Uterus (tissue), 4 donors: ENCODE measurements around the gene JARID2. TPM values are rescaled to one million over a fixed set of nuclear protein-coding genes. Genes with fewer than 3 reads are reported as not detected.

ENCODE experiments used
- DNase-seq, 2 donors: peaks; one replicate each; pipeline ENCODE4 v3.0.0-alpha.2; 2019 to 2020
- H3K27ac ChIP-seq, 2 donors: fragments of 200-600 bp; sonication (generic); 1 replicate in 1 of 2; 2 replicates in 1 of 2; pipeline ENCODE4 v1.5.1; 2016 to 2018
- H3K27me3 ChIP-seq, 2 donors: fragments of 200-600 bp; sonication (generic); one replicate each; pipeline ENCODE4 v1.5.1; 2018 to 2019; ENCODE audit warnings: control low read depth in 1 of 2
- H3K36me3 ChIP-seq, 2 donors: fragments of 200-600 bp; sonication (generic); one replicate each; pipeline ENCODE4 v1.5.1; 2019; ENCODE audit warnings: control low read depth in 1 of 2
- H3K4me1 ChIP-seq, 2 donors: fragments of 200-600 bp; sonication (generic); one replicate each; pipeline ENCODE4 v1.5.1; 2018 to 2019; ENCODE audit warnings: control low read depth in 1 of 2
- H3K4me3 ChIP-seq, 2 donors: fragments of 200-600 bp; sonication (generic); 1 replicate in 1 of 2; 2 replicates in 1 of 2; pipeline ENCODE4 v1.5.1; 2018 to 2019; ENCODE audit warnings: mild to moderate bottlenecking in 1 of 2
- H3K9me3 ChIP-seq, 2 donors: fragments of 200-600 bp; sonication (generic); one replicate each; pipeline ENCODE4 v1.5.1; 2019; ENCODE audit warnings: control low read depth in 1 of 2
- POLR2A ChIP-seq, 2 donors: fragments of 450-650 bp; IDR thresholded peaks; one replicate each; pipeline ENCODE4 v1.6.1; 2016; ENCODE audit warnings: antibody characterized with exemption in 2 of 2, mild to moderate bottlenecking in 1 of 2, moderate library complexity in 1 of 2
- intact Hi-C: fragments of 100-400 bp; cut with DNase I; formaldehyde crosslinking; loops from one replicate; pipeline ENCODE4 v1.15.1; 2023; ENCODE audit warnings: low total_unique reads
- total RNA-seq, 4 donors: library from RNA; depleted of rRNA in 3 of 4; stranded (reverse); fragments of >200 nt in 3 of 4; gene quantifications; one replicate each; pipeline versions ENCODE4 v1.1.0 to v1.2.4, GENCODE V29; 2014 to 2023
- TF ChIP-seq, protein P1 (sequence below), 4 experiments: fragments of 200-600 bp in 2 of 4; fragments of 450-650 bp in 2 of 4; sonication (generic) in 2 of 4; IDR thresholded peaks; one replicate each; pipeline ENCODE4 v1.5.1; 2016 to 2019; ENCODE audit warnings: antibody characterized with exemption in 4 of 4, mild to moderate bottlenecking in 2 of 4, moderate library complexity in 1 of 4
- donor health status: DM: yes; HTN: yes; CAD: no.

JARID2 gene
- total RNA-seq, 4 donors from 2014 or later, result 2.6 to 15.8 (median 8.0) TPM

- no peak for DNase-seq
- no peak overlapping the region for H3K4me3 ChIP-seq
- H3K27ac ChIP-seq, result no peak overlapping the region
- H3K4me1 ChIP-seq, result no peaks in the 10 kb centered on the region
- no peaks in the 10 kb centered on the region for H3K9me3 ChIP-seq
- TF ChIP-seq POLR2A (IDR thresholded peaks at IDR 0.05), result no peak
- H3K27me3 ChIP-seq, result no peaks in the 10 kb centered on the region
- H3K36me3 ChIP-seq, result no peaks in the 10 kb centered on the region
- intact Hi-C loops, result no loop called here
These were observed 163.6 kb downstream of the JARID2 start for GRCh38 chr6:15409301-15410125.

- no peak overlapping the region for H3K27ac ChIP-seq
- H3K36me3 ChIP-seq, result no peaks in the 10 kb centered on the region
- TF ChIP-seq, protein P1, sequence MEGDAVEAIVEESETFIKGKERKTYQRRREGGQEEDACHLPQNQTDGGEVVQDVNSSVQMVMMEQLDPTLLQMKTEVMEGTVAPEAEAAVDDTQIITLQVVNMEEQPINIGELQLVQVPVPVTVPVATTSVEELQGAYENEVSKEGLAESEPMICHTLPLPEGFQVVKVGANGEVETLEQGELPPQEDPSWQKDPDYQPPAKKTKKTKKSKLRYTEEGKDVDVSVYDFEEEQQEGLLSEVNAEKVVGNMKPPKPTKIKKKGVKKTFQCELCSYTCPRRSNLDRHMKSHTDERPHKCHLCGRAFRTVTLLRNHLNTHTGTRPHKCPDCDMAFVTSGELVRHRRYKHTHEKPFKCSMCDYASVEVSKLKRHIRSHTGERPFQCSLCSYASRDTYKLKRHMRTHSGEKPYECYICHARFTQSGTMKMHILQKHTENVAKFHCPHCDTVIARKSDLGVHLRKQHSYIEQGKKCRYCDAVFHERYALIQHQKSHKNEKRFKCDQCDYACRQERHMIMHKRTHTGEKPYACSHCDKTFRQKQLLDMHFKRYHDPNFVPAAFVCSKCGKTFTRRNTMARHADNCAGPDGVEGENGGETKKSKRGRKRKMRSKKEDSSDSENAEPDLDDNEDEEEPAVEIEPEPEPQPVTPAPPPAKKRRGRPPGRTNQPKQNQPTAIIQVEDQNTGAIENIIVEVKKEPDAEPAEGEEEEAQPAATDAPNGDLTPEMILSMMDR (IDR thresholded peaks at IDR 0.05), result no peak
- no peak for TF ChIP-seq POLR2A (IDR thresholded peaks at IDR 0.05)
- no peak overlapping the region for H3K4me3 ChIP-seq
- DNase-seq, result no peak
- intact Hi-C loops, result no loop called here
- H3K9me3 ChIP-seq, result no peaks in the 10 kb centered on the region
- H3K27me3 ChIP-seq, result no peaks in the 10 kb centered on the region
- H3K4me1 ChIP-seq, result no peaks in the 10 kb centered on the region
These were observed 164.2 kb downstream of the JARID2 start for GRCh38 chr6:15410126-15410391.

DNA sequence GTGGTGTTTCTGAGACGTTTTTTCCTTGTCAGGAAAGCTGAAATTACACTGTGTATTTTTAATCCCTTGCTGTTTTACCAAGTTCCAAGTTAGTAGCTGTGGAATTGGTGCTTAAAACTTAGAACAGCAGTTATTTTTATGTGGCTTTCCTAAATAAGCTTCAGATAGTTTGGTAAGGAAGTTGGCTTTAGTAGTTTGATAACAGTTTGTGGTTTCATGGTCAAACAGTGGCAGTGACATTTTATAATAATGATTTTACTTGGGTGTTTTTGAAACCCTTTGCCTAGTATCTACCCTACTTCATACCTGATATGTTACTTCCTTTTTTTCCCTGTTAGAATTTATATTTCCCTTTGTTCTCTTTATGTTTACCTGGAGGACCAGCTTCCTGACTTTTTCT lies 164.9 kb downstream of the JARID2 start:
- intact Hi-C loops, result no loop called here
- no peak for DNase-seq
- TF ChIP-seq, protein P1 (IDR thresholded peaks at IDR 0.05), result no peak
- TF ChIP-seq POLR2A (IDR thresholded peaks at IDR 0.05), result no peak
- H3K36me3 ChIP-seq, result no peaks in the 10 kb centered on the region
- H3K9me3 ChIP-seq, result no peaks in the 10 kb centered on the region
- H3K27ac ChIP-seq, result no peak overlapping the region
- H3K4me1 ChIP-seq, result no peaks in the 10 kb centered on the region
- H3K27me3 ChIP-seq, result no peaks in the 10 kb centered on the region
- H3K4me3 ChIP-seq, result no peak overlapping the region

DNA sequence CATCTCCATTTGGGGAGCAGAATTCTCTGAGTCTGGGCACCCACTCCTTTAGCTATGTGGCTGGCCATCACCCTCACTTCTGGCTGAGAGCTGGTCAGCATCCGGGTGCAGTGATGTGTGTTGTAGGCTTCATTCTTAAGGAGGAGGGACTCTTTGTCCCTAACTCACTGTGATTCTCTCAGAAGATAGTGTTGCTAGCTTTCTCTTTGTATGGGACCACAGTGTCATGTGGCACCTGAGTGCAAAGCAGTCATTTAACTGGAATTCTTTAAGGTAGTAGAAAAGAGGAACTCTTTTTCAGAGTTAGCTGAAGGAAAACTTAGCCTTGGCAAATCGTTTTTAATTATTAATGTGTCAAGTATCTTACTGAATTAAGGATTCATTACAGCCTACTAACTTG lies 165.9 kb downstream of the JARID2 start:
- H3K4me3 ChIP-seq, result no peak overlapping the region
- intact Hi-C loops, result no loop called here
- H3K4me1 ChIP-seq, result no peaks in the 10 kb centered on the region
- TF ChIP-seq, protein P1 (IDR thresholded peaks at IDR 0.05), result no peak
- H3K36me3 ChIP-seq, result no peaks in the 10 kb centered on the region
- H3K27ac ChIP-seq, result no peak overlapping the region
- DNase-seq, result no peak
- no peaks in the 10 kb centered on the region for H3K27me3 ChIP-seq
- no peaks in the 10 kb centered on the region for H3K9me3 ChIP-seq

DNA sequence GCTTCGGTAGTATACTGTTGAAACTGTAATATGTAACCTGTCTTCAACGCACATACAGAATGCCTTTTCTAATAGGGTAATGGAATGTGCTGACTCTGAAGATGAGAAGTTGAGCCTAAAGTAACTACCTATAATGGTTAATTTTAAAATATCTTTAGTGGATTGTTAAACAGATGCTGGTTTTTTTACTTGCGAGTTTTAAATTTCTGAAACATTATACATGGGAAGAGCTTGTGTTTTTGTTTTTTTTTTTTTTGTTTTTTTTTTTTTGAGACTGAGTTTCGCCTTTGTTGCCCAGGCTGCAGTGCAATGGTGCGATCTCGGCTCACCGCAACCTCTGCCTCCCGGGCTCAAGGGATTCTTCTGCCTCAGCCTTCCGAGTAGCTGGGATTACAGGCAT lies 166.9 kb downstream of the JARID2 start:
- intact Hi-C loops, result no loop called here
- Histone ChIP-seq H3K27me3 (no peaks in the 10 kb centered on the region), H3K4me1 (no peaks in the 10 kb centered on the region), H3K4me3 (no peak overlapping the region), H3K9me3 (no peaks in the 10 kb centered on the region), H3K36me3 (no peaks in the 10 kb centered on the region), H3K27ac (no peak overlapping the region)
- DNase-seq, result no peak
- TF ChIP-seq, protein P1 (IDR thresholded peaks at IDR 0.05), result no peak
- no peak for TF ChIP-seq POLR2A (IDR thresholded peaks at IDR 0.05)
